ENCODE results near the gene ZNF408. TPM values are rescaled to one million over a fixed set of nuclear protein-coding genes. Genes with fewer than 3 reads are reported as not detected.

The ZNF408 gene
- total RNA-seq, 1 experiment from 2014 or later: 14.0 TPM

DNA sequence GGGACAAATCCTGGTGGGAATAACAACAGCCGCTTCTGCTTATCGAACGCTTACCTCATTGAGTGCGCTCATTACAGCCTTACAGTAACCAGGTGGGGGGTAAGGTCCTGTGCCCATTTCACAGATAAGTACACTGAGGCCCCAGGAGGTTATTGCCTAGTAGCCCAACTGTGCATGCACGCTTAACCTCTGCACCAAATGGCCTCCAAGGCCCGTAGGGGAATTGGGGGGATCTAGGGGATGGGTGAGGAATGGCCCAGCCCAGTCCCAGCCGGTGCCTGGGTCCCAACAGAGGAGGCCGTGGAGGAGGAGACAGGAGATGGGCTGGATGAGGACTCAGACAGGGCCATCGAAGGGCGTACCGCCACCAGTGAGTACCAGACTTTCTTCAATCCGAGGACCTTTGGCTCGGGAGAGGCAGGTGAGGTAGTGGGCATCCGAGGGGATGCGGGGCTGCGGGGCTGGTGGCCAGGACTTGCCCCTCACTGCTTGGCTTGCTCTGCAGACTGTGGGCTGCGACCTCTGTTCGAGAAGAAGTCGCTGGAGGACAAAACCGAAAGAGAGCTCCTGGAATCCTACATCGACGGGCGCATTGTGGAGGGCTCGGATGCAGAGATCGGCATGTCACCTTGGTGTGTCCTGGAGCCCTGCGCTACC, 25.5 kb downstream of the ZNF408 start:
- DNase-seq (ENCODE audit: low read depth): no peak

DNA sequence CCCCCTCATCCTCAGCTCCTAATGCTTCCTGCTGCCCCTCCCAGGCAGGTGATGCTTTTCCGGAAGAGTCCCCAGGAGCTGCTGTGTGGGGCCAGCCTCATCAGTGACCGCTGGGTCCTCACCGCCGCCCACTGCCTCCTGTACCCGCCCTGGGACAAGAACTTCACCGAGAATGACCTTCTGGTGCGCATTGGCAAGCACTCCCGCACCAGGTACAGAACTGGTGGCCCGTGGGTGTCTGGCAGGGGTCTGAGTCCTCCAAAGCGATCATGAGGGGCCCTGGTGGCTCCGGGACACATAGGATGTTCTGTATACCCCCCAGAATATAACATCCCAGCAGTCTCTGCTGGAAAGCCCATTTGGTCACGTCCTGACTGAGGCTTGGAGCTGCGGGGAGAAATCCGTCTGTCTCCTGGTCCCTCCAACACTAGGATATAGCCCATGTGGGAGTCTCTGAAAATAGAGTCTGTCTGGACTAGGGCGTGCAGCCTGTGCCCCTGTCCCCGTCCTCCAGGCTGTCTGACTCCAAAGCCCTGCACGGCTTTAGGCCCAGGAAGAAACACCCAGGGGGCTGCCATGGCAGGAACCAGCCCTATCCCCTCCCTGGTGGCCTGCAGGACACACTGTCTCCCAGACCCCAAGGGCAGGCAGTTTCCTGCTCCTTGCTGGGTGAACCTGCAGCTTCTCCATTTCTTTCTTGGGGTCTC, 27.3 kb downstream of the ZNF408 start:
- DNase-seq (ENCODE audit: low read depth): no peak

DNA sequence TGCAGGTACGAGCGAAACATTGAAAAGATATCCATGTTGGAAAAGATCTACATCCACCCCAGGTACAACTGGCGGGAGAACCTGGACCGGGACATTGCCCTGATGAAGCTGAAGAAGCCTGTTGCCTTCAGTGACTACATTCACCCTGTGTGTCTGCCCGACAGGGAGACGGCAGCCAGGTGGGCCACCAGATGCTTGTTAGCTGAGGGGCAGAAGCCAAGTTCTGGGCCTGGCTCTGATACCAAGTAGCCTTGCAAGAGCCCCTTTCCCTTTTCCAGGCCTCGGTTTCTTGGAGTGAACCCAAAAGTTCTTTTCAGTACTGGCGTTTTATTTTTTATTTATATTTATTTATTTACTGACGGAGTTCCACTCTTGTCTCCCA, 27.8 kb downstream of the ZNF408 start:
- no peak for DNase-seq (ENCODE audit: low read depth)

DNA sequence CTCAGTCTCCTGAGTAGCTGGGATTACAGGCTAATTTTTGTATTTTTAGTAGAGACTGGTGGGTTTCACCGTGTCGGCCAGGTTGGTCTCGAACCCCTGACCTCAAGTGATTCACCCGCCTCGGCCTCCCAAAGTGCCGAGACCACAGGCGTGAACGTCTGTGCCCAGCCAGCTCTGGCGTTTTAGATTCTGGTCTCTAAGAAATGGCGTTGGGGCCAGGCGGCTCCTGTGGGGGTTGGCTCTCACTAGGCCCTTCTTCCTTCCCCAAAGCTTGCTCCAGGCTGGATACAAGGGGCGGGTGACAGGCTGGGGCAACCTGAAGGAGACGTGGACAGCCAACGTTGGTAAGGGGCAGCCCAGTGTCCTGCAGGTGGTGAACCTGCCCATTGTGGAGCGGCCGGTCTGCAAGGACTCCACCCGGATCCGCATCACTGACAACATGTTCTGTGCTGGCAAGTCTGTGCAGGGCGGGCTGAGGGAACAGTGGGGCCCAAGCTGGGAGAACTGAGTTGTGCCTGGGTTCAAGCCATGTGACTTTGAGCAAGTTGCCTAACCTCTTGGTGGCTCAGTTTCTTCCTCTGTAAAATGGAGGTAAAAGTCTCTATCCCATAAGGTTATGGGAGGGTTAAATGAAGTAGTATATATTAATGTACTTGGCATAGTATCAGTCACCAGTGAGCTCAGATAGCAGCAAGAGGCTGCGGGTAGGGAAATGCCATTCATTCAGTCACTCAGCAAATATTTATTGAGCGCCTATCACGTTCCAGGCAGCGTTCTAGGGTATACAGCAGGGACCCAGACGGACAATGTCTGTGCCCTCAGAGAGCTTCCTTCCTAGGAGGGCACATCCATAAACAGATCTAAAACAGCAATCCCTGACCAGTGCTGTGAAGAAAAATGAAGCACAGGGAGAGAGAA, 28.5 kb downstream of the ZNF408 start:
- DNase-seq (ENCODE audit: low read depth): no peak

DNA sequence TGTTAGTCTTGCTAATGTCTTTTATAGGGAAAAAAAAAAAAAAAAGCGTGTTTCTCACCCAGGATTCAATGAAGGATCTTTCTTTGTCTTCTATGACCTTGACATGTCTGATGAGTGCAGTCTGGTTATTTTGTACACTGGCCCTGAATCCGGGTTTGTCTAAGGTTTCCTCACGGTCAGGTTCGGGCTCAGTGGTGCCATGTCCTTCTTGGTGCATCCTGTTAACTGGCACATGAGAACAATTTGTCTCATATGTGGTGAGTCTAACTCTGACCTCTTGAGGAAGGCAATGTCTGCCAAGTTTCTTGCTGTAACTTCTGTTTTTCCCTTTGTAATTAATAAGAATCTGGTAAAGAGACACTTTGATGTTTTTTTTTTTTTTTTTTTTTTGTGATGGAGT, 30.7 kb downstream of the ZNF408 start:
- DNase-seq (ENCODE audit: low read depth): no peak

DNA sequence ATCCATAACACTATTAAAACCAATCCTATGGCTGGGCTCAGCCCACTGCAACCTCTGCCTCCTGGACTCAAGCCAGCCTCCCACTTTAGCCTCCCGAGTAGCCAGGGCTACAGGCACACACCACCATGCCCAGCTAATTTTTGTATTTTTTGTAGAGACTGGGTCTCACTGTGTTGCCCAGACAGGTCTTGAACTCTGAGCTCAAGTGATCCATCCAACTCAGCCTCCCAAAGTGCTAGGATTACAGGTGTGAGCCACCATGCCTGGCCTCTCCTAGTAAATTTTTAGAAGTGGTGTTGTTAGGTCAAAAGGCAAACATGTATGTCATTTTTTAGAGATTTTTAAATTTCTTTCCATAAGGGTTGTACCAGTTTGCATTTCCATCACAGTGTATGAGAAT, 32.4 kb downstream of the ZNF408 start:
- DNase-seq (ENCODE audit: low read depth): no peak

DNA sequence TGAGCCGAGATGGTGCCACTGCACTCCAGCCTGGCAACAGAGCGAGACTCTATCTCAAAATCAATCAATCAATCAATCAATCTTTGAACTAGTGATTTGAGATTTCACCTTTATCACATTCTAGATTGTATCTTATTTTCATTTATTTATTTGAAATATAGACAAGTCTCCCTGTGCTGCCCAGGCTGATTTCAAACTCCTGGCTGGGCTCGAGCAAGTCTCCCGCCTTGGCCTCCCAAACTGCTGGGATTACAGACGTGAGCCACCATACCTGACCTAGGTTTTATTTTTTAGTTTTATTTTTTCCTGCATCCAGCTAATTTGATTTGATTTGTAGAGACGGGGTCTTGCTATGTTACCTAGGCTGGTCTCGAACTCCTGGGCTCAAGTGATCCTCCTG, 35.3 kb downstream of the ZNF408 start:
- DNase-seq (ENCODE audit: low read depth): no peak

DNA sequence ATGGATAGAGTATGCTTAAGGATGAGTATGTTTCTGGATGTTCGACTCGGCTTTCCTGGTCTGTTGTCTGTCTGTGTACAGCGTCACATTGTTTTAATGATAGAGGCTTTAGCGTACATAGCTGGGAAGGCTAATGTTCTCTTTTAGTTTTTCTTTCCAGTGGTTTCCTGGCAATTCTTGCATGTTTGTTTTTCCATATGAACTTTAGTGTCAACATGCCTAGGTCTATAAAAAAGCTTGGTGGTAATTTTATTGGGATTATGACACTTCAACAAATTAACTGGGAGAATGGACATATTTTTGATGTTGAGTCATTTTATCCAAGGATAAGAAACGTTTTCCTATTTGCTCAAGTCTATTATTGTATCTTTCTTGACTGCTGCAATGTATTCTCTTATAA, 35.8 kb downstream of the ZNF408 start:
- DNase-seq (ENCODE audit: low read depth): peak; percentile 14

DNA sequence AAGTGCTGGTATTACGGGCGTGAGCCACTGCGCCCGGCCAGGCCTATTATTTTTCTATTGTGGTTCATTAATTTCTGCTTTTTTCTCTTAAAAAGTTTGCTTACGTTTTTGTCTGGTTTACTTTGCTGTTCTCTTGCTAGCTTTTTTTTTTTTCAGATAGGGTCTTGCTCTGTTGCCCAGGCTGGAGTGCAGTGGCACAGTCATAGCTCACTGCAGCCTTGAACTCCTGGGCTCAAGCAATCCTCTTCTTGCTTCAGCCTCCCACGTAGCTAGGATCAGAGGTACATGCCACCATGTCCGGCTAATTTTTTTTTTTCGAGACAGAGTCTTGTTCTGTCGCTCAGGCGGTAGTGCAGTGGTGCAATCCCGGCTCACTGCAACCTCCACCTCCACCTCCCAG, 36.9 kb downstream of the ZNF408 start:
- no peak for DNase-seq (ENCODE audit: low read depth)

DNA sequence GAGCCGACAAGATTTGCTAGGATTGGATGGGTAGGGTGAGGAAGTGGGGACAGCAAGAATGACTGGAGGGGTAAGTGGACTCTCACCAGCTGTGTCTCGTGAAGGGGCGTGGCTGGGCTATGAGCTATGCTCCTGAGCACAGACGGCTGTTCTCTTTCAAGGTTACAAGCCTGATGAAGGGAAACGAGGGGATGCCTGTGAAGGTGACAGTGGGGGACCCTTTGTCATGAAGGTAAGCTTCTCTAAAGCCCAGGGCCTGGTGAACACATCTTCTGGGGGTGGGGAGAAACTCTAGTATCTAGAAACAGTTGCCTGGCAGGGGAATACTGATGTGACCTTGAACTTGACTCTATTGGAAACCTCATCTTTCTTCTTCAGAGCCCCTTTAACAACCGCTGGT, 38.1 kb downstream of the ZNF408 start:
- DNase-seq (ENCODE audit: low read depth): no peak

DNA sequence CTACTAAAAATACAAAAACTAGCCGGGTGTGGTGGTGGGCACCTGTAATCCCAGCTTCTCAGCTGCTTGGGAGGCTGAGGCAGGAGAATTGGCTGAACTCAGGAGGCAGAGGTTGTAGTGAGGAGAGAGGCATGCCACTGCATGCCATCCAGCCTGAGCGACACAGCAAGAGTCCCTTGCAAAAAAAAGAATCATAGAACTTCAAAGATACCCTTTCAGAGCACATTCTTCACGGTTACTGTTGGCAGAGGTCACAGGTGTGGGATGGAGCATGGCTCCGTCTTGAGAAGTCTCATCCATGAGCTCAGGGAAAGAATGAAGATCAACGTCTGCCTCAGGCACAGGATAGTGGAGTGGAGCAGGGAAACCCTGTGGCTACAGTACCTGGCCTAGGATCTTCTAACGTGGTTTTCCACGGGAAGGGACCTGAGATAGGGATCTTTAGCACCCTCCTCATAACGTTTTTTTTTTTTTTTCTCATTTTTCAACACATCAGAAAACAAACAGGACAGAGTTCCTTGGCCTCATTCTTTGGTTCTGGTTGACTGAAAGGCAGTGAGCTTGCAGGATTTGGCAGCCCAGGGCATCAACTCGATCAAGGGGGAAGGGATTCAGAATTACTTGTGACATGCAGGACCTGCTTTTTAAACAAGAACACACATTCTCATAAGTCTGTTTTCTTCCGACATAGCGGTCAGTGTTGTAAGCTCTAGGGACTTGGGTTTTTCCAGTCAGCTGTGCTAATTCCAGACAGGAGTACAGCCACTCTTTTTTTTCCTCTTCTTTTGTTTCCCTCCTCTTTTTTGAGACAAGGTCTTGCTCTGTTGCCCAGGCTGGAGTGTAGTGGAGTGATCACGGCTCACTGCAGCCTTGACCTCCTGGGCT, 41.0 kb downstream of the ZNF408 start:
- DNase-seq (ENCODE audit: low read depth): no peak

DNA sequence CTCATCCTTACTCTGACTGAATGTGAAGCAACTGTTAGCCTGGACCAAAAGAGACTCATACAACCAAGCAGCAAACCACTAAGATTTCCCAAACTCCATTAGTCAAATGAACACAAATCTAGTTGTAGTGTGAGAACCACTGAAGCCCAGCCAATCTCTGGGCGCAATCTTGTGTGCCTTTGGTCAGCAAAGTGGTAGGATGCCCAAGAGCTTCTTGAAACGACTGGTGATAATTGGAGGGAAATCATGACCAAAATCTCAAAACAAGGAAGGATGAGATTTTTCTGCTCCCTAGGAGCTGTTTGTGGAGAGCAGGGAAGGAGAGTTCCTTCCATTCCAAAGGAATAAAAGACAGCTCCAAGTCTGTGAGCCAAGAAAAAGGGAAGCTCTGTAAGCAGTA, 42.2 kb downstream of the ZNF408 start:
- no peak for DNase-seq (ENCODE audit: low read depth)

DNA sequence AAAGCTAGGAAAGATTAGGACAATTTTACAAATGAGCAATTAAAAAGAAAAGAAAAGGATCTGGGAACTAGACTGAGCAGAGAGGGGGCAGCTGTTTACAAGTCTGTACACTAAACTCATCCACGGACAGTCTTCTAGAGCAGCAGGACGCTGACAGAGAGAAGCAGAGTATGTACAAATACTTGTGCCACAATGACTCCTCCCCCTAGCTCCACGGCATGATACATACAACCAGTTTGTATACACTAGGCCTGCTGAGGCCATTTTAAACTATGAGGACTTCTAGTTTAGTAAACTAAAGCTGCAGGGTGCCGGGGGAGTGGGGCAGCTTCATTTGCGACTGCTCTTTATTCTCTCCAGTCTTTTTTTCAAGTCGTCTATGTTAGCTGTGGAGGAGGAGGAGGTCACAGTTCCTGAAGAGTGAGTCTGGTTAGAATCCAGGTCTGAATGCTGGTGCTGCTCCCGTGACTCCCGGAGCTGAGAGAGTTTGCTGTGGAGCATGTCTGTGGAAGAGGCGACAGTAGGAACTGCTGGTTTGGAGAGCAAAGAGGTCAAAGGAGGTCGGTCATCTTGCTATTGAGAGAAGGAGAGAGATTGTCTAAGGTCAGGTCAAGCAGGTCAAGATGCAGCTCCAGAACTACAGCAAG, 43.0 kb downstream of the ZNF408 start:
- no peak for DNase-seq (ENCODE audit: low read depth)

DNA sequence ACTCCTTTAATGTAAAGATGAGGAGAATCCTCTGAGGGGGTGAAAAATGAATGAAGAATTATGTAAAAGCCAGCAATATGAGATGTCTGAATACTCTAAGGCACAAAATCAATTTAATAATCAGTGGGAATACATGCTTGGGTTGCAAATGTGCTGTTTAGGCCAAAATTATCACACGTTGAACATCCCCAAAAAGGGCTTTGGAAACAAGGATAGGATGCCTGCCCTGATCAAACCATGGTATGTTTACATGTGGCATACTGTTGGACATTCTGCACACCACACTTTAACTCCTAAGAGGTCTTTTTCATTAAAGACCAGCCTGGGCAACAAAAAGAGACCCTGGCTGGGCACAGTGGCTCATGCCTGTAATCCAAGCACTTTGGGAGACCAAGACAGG, 44.5 kb downstream of the ZNF408 start:
- no peak for DNase-seq (ENCODE audit: low read depth)

DNA sequence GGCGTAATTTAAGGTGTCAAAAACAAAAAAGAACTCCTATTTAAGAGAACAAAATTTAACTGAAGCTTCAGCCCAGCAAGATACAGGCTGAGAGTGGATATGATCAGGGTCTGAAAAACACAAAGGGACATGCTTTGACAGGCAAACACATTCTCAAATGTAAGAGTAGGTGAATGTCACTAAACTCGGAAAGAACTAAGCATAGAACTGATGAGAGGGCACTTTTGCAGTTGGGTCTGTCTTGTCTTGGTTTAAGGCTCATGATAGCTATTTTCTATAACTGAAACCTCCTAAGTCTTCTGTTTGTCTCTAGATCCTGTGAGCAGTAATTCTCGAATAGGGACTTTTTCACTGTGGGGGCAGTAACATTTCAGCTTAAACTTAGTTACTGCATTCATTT, 45.2 kb downstream of the ZNF408 start:
- no peak for DNase-seq (ENCODE audit: low read depth)

DNA sequence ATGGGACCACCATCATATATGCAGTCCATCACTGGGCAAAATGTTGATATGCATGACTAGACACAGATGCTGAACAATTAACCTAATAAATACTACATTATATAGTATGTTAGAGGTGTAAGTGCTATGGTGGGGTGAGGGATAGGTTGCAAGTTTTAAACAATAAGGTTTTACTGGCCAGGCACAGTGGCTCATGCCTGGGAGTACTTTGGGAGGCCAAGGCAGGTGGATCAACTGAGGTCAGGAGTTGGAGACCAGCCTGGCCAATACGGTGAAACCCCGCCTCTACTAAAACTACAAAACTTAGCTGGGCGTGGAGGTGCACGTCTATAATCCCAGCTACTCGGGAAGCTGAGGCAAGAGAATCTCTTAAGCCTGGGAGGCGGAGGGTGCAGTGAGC, 46.3 kb downstream of the ZNF408 start:
- DNase-seq (ENCODE audit: low read depth): no peak

Other genes starting within 250 kb of the ZNF408 start
- 19.8 and 20.9 TPM in 2 replicates for gene AMBRA1, start 107.0 kb upstream of the ZNF408 start, total RNA-seq (2014; rRNA removed)
- gene HARBI1, start 83.8 kb upstream of the ZNF408 start, total RNA-seq (2014; rRNA removed): 3.4 and 5.3 TPM in 2 replicates
- 54.2 and 70.2 TPM in 2 replicates for gene ATG13, start 83.5 kb upstream of the ZNF408 start, total RNA-seq (2014; rRNA removed)
- gene ARHGAP1, start 412 bp upstream of the ZNF408 start, total RNA-seq (2014; rRNA removed): 31.0 and 33.0 TPM in 2 replicates
- gene F2, start 18.2 kb downstream of the ZNF408 start, total RNA-seq (2014; rRNA removed): not detected in 2 replicates
- 101 and 115 TPM in 2 replicates for gene CKAP5, start 145.2 kb downstream of the ZNF408 start, total RNA-seq (2014; rRNA removed)
- gene LRP4, start 217.5 kb downstream of the ZNF408 start, total RNA-seq (2014; rRNA removed): 1.3 and 1.4 TPM in 2 replicates
- gene CSTPP1, start 235.7 kb downstream of the ZNF408 start, total RNA-seq (2014; rRNA removed): 20.7 and 25.2 TPM in 2 replicates

Data from LHCN-M2 (cell line).